B cell (primary cell): Measurements from ENCODE around the gene TFCP2L1. TPM values are rescaled to one million over a fixed set of nuclear protein-coding genes. Genes with fewer than 3 reads are reported as not detected.
"Not testable (repeated sequence)": the region's sequence is repeated elsewhere in the genome, so short reads cannot be mapped to it uniquely, and the experiment has no call there.

Experiments
- ATAC-seq: fragments of 200-7000 bp; cut with Tn5 transposase; one replicate; pipeline ENCODE4 v1.10.0; 2021; ENCODE audit warnings: low read depth, mild to moderate bottlenecking, moderate number of reproducible peaks, moderate library complexity
- CTCF ChIA-PET: fragments of 350-600 bp; sonication (Branson Sonifier 250); formaldehyde crosslinking; loops from one replicate; lab custom pipeline; 2021; ENCODE audit warnings: antibody characterized with exemption, inconsistent platforms; lab: Charles Lee
- POLR2A ChIA-PET: fragments of 350-600 bp; sonication (Branson Sonifier 250); formaldehyde crosslinking; loops from one replicate; lab custom pipeline; 2021; ENCODE audit warnings: antibody characterized with exemption; lab: Charles Lee
- DNase-seq: peaks from one replicate; pipeline ENCODE4 v3.0.0; 2013
- H2AFZ ChIP-seq: 2 replicates; pipeline ENCODE4 v1.6.1; 2012; ENCODE audit warnings: mild to moderate bottlenecking, low read depth, low read length; ENCODE audit not compliant: insufficient read depth, poor library complexity, severe bottlenecking
- H3K27ac ChIP-seq, 2 donors: 1 replicate in 1 of 2; 2 replicates in 1 of 2; pipeline ENCODE4 v1.5.1; 2012 to 2013; ENCODE audit warnings: low read length in 2 of 2, mild to moderate bottlenecking in 2 of 2, moderate library complexity in 1 of 2
- H3K27me3 ChIP-seq, 4 experiments: fragments of 200-600 bp in 1 of 4; sonication (generic) in 1 of 4; replicated peaks in 1 of 4; 1 replicate in 2 of 4; 2 replicates in 2 of 4; pipeline versions ENCODE4 v1.6.1 to v1.7.0; 2013 to 2016; ENCODE audit warnings: low read length in 3 of 4, mild to moderate bottlenecking in 2 of 4, mixed read lengths in 1 of 4, moderate library complexity in 1 of 4; ENCODE audit not compliant: insufficient read depth in 4 of 4, control insufficient read depth in 3 of 4; ENCODE audit errors: control extremely low read depth in 1 of 4
- H3K36me3 ChIP-seq, 2 experiments: replicated peaks in 1 of 2; 1 replicate in 1 of 2; 2 replicates in 1 of 2; pipeline versions ENCODE4 v1.6.1 to v1.7.1; 2013; ENCODE audit warnings: low read length in 1 of 2; ENCODE audit not compliant: insufficient read depth in 2 of 2, control insufficient read depth in 1 of 2; ENCODE audit errors: control extremely low read depth in 1 of 2, extremely low read depth in 1 of 2
- H3K4me1 ChIP-seq, 2 donors: fragments of 200-600 bp in 1 of 2; sonication (generic) in 1 of 2; 1 replicate in 1 of 2; 2 replicates in 1 of 2; pipeline versions ENCODE4 v1.5.1 to v1.6.1; 2013 to 2017; ENCODE audit warnings: low read length in 2 of 2; ENCODE audit not compliant: control insufficient read depth in 2 of 2, insufficient read depth in 2 of 2
- H3K4me2 ChIP-seq: replicated peaks from 2 replicates; pipeline ENCODE3; 2012; ENCODE audit warnings: mild to moderate bottlenecking, low read depth, low read length; ENCODE audit not compliant: poor library complexity, severe bottlenecking
- H3K4me3 ChIP-seq, 5 experiments: fragments of 200-600 bp in 1 of 5; sonication (generic) in 1 of 5; 1 replicate in 3 of 5; 2 replicates in 2 of 5; pipeline versions ENCODE4 v1.5.1 to v1.7.0; 2011 to 2016; ENCODE audit warnings: low read length in 4 of 5, mild to moderate bottlenecking in 4 of 5, low read depth in 2 of 5, control low read depth in 1 of 5, moderate library complexity in 1 of 5; ENCODE audit not compliant: insufficient read depth in 1 of 5; ENCODE audit errors: control extremely low read depth in 1 of 5, extremely low read depth in 1 of 5
- H3K79me2 ChIP-seq: fragments of 200-600 bp; sonication (generic); one replicate; pipeline ENCODE4 v1.6.0; 2016; ENCODE audit warnings: low read length; ENCODE audit not compliant: control insufficient read depth, insufficient read depth
- H3K9ac ChIP-seq: fragments of 200-600 bp; sonication (generic); 2 replicates; pipeline ENCODE4 v1.6.1; 2017; ENCODE audit warnings: mild to moderate bottlenecking, low read length, moderate library complexity
- H3K9me3 ChIP-seq, 3 donors: one replicate each; pipeline versions ENCODE4 v1.6.1 to v1.7.1; 2013; ENCODE audit warnings: low read length in 2 of 3; ENCODE audit not compliant: control insufficient read depth in 2 of 3, insufficient read depth in 1 of 3; ENCODE audit errors: control extremely low read depth in 1 of 3
- H4K20me1 ChIP-seq: 2 replicates; pipeline ENCODE4 v1.6.0; 2012; ENCODE audit warnings: mild to moderate bottlenecking, low read length; ENCODE audit not compliant: insufficient read depth, control insufficient read depth, poor library complexity, severe bottlenecking
- H3K27ac Mint-ChIP-seq: one replicate; pipeline ENCODE4 v1.8.0; 2021; ENCODE audit warnings: mixed read lengths
- H3K27me3 Mint-ChIP-seq: one replicate; pipeline ENCODE4 v1.8.0; 2021; ENCODE audit warnings: mixed read lengths
- H3K4me1 Mint-ChIP-seq: one replicate; pipeline ENCODE4 v1.8.0; 2021; ENCODE audit warnings: mixed read lengths
- H3K4me3 Mint-ChIP-seq: one replicate; pipeline ENCODE4 v1.8.0; 2021; ENCODE audit warnings: mixed read lengths
- H3K9me3 Mint-ChIP-seq: one replicate; pipeline ENCODE4 v1.8.0; 2022; ENCODE audit warnings: mixed read lengths; ENCODE audit not compliant: insufficient read depth
- EZH2 ChIP-seq: IDR thresholded peaks from 2 replicates; pipeline ENCODE4 v1.6.1; 2012; ENCODE audit warnings: borderline replicate concordance, low read depth, mild to moderate bottlenecking, moderate library complexity, low read length; ENCODE audit not compliant: insufficient read depth, poor library complexity, severe bottlenecking
- WGBS: methylation state at CpG from one replicate; pipeline ENCODE4 v1.1.5; 2013; ENCODE audit warnings: missing lambda C conversion rate; ENCODE audit not compliant: insufficient coverage; 5-methylcytosine and 5-hydroxymethylcytosine counted together
- intact Hi-C: fragments of 100-400 bp; cut with micrococcal nuclease; formaldehyde crosslinking; loops from one replicate; pipeline ENCODE4 v1.10.0; 2022
- polyA plus RNA-seq: library from polyadenylated mRNA; depleted of rRNA; stranded (reverse); fragments of >200 nt; gene quantifications from 2 replicates; pipeline ENCODE4 v1.2.3, GENCODE V29; 2012
- total RNA-seq, 2 donors: library from RNA; stranded (reverse); fragments of 120-200 nt in 1 of 2; gene quantifications; 1 replicate in 1 of 2; 2 replicates in 1 of 2; pipeline versions ENCODE4 v1.2.3 to v1.2.4, GENCODE V29; 2013 to 2022
- TF ChIP-seq, protein P1 (sequence below): fragments of 200-600 bp; IDR thresholded peaks from one replicate; pipeline ENCODE4 v1.8.0; 2022; ENCODE audit warnings: antibody characterized with exemption, mild to moderate bottlenecking

Gene TFCP2L1
- total and polyA plus RNA-seq, 2 donors (not counting 1 experiment from before 2014, with no cell fraction given), result 0.03 TPM; not detected in 1

DNA sequence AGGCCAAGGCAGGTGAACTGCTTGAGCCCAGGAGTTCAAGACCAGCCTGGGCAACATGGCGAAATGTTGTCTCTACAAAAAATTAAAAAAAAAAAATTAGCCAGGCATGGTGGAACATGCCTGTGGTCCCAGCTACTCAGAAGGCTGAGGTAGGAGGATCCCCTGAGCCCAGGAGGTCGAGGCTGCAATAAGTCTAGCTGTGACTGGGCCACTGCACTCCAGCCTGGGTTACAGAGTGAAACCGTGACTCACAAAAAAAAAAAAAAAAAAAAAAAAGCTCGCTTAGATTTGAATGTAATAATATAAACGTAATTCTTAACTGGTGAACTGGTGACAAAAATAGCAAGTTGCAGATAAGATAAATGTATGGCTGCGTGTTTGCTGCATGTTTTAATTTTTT is 56.5 kb downstream of the TFCP2L1 start:
- H3K4me3 Mint-ChIP-seq, result no peak overlapping the region
- Histone ChIP-seq H3K4me2 (no peak overlapping the region), H3K27ac (no peak overlapping the region), H3K36me3 (no peaks in the 10 kb centered on the region), H2AFZ (no peak overlapping the region), H3K27me3 (no peaks in the 10 kb centered on the region), H3K79me2 (no peaks in the 10 kb centered on the region), H3K4me3 (no peak overlapping the region), H3K9me3 (peaks cover 0 to 10% (median 0%) of the 10 kb centered on the region in 3 donors), H3K4me1 (no peaks in the 10 kb centered on the region), H3K9ac (no peak overlapping the region), H4K20me1 (no peaks in the 10 kb centered on the region)
- ATAC-seq, result no peak
- DNase-seq, result no peak
- POLR2A ChIA-PET, result no interaction called here
- no peak for TF ChIP-seq EZH2
- TF ChIP-seq, protein P1, sequence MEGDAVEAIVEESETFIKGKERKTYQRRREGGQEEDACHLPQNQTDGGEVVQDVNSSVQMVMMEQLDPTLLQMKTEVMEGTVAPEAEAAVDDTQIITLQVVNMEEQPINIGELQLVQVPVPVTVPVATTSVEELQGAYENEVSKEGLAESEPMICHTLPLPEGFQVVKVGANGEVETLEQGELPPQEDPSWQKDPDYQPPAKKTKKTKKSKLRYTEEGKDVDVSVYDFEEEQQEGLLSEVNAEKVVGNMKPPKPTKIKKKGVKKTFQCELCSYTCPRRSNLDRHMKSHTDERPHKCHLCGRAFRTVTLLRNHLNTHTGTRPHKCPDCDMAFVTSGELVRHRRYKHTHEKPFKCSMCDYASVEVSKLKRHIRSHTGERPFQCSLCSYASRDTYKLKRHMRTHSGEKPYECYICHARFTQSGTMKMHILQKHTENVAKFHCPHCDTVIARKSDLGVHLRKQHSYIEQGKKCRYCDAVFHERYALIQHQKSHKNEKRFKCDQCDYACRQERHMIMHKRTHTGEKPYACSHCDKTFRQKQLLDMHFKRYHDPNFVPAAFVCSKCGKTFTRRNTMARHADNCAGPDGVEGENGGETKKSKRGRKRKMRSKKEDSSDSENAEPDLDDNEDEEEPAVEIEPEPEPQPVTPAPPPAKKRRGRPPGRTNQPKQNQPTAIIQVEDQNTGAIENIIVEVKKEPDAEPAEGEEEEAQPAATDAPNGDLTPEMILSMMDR, result no peak
- H3K27me3 Mint-ChIP-seq, result no peaks in the 10 kb centered on the region
- 83% methylated on average over 3 of the region's 6 CpGs for WGBS
- intact Hi-C loops, result no loop called here
- no peaks in the 10 kb centered on the region for H3K4me1 Mint-ChIP-seq
- H3K27ac Mint-ChIP-seq, result no peak overlapping the region
- CTCF ChIA-PET, result no interaction called here
- H3K9me3 Mint-ChIP-seq, result no peaks in the 10 kb centered on the region

DNA sequence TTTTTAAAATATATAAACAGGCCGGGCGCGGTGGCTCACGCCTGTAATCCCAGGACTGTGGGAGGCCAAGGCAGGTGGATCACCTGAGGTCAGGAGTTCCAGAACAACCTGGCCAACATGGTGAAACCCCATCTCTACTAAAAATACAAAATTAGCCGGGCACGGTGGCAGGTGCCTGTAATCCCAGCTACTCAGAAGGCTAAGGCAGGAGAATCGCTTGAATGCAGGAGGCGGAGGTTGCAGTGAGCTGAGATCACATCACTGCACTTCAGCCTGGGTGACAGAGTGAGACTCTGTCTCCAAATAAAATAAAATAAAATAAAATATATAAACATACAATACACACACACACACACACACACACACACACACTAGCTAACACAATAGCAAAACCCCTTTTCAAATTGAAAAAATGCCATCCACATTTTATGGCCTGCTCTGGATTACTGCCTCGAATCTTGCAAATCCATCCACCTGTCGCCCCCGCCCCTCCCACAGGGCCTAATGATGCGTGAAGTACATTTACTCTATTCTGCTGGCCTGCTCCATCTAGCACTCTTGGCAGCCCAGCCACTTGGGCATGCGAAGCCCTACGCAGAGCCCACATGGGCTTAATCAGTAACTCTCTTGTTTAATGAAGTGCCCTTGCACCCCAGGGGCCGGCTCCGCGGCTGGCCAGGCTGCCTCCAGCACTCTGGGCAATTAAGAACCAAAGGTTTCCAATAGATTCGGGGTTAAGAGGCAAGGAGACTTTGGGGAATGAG is 57.4 kb downstream of the TFCP2L1 start:
- H4K20me1 ChIP-seq, DNase-seq, H3K27me3 ChIP-seq, H3K4me1 ChIP-seq, H3K36me3 ChIP-seq, ATAC-seq, H3K9me3 Mint-ChIP-seq, H3K27ac ChIP-seq, H3K4me2 ChIP-seq, H3K4me3 Mint-ChIP-seq, intact Hi-C loops, H3K27ac Mint-ChIP-seq, H3K9ac ChIP-seq, H3K4me1 Mint-ChIP-seq, H2AFZ ChIP-seq, H3K79me2 ChIP-seq, CTCF ChIA-PET, H3K4me3 ChIP-seq, POLR2A ChIA-PET, H3K27me3 Mint-ChIP-seq: not testable (repeated sequence)
- WGBS, result 91% methylated on average over 14 of the region's 18 CpGs
- peaks cover 0 to 11% (median 0%) of the 10 kb centered on the region in 3 donors for H3K9me3 ChIP-seq

- CTCF ChIA-PET, ATAC-seq, H3K9ac ChIP-seq, H3K4me3 ChIP-seq, H3K4me1 Mint-ChIP-seq, intact Hi-C loops, H3K27me3 Mint-ChIP-seq, H3K36me3 ChIP-seq, DNase-seq, H3K9me3 Mint-ChIP-seq, H3K4me3 Mint-ChIP-seq, H4K20me1 ChIP-seq, H3K27me3 ChIP-seq, H3K4me2 ChIP-seq, H3K79me2 ChIP-seq, H3K4me1 ChIP-seq, H3K27ac Mint-ChIP-seq, H2AFZ ChIP-seq, H3K27ac ChIP-seq, POLR2A ChIA-PET: not testable (repeated sequence)
- H3K9me3 ChIP-seq, result peaks cover 0 to 11% (median 0%) of the 10 kb centered on the region in 3 donors
- WGBS, result 95% methylated on average over 7 of the region's 26 CpGs
Measured at GRCh38 chr2:121225681-121226080, 59.3 kb downstream of the TFCP2L1 start.
